ENCODE measurements around the gene LIMD2. TPM values are rescaled to one million over a fixed set of nuclear protein-coding genes. Genes with fewer than 3 reads are reported as not detected.

LIMD2 gene
- total and polyA plus RNA-seq, 2 of the 8 experiments (the other 6 are each of a cell fraction or from before 2014, with no cell fraction given): 72.0 to 77.2 TPM

DNA sequence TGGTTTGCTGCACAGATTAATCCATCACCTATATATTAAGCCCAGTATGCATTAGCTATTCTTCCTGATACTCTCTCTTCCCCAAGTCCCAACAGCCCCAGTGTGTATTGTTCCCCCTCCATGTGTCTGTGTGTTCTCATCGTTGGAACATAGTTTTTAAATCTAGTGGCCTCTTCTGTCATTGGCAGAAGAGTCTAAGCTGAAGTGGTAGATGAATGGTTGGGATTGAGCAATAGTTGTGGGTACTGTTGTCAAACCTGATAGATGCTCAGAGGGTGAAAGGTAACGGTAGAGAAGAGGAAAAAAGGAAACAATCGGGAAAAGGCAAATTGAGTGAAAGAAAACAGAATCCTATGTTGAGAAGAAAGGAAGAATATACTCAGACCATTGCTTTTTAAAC lies 47.8 kb downstream of the LIMD2 start:
- no peak overlapping the region for H3K4ac ChIP-seq (replicated peaks; ENCODE audit: insufficient read length, low read depth, low read length)
- no peaks in the 10 kb centered on the region for H4K20me1 ChIP-seq (replicated peaks in 1 of 2; ENCODE audit: control insufficient read depth in 1 of 2, insufficient read depth in 2 of 2, low read length in 2 of 2)
- no peak overlapping the region for H3K14ac ChIP-seq (ENCODE audit: insufficient read length)
- H3K56ac ChIP-seq (replicated peaks; ENCODE audit: insufficient read length, low read depth, low read length): no peak overlapping the region
- no peak for DNase-seq (ENCODE audit: low read depth in 1 of 2, low spot score in 2 of 2)
- no peak overlapping the region for H2AFZ ChIP-seq (ENCODE audit: low read length)
- H3K23me2 ChIP-seq (ENCODE audit: low read depth, low read length): no peaks in the 10 kb centered on the region
- H3K79me1 ChIP-seq (ENCODE audit: low read depth, low read length): no peaks in the 10 kb centered on the region; the same call in 1 of the 2 replicates
- no peaks in the 10 kb centered on the region for H3K27me3 ChIP-seq (replicated peaks in 1 of 4; ENCODE audit: control insufficient read depth in 3 of 4, extremely low read depth in 1 of 4, insufficient read depth in 3 of 4, low read length in 3 of 4)
- ChIA-PET POLR2A (ENCODE audit: partially characterized antibody) (no interaction called here), CTCF (ENCODE audit: partially characterized antibody) (no interaction called here)
- no peak overlapping the region for H4K8ac ChIP-seq (ENCODE audit: extremely low read depth, insufficient read depth, low read length)
- no peak overlapping the region for H3K4me2 ChIP-seq (ENCODE audit: insufficient read depth in 1 of 2, low read depth in 2 of 2, low read length in 2 of 2)
- H4K91ac ChIP-seq (replicated peaks; ENCODE audit: insufficient read length, low read length): no peak overlapping the region
- H4K5ac ChIP-seq (ENCODE audit: insufficient read length, low read depth, low read length): no peak overlapping the region
- FAIRE-seq: no peak
- 89% methylated on average over 3 of the region's 3 CpGs; no CpG with 5 or more reads in 1 of the 2 experiments for WGBS, 2 experiments (ENCODE audit: extremely low coverage in 1 of 2, insufficient coverage in 1 of 2, insufficient read length in 1 of 2, insufficient replicate concordance in 2 of 2, low coverage in 1 of 2, low lambda C conversion rate in 2 of 2, missing lambda C conversion rate in 1 of 2)
- H3K23ac ChIP-seq (ENCODE audit: insufficient read length): no peak overlapping the region
- peaks cover 0 to 8% (median 4%) of the 10 kb centered on the region in 4 experiments; a peak in 5 of 8 replicates for H3K36me3 ChIP-seq (ENCODE audit: control insufficient read depth in 2 of 4, insufficient read depth in 4 of 4, low read length in 3 of 4)
- H3K4me3 ChIP-seq (ENCODE audit: extremely low read depth in 1 of 4, insufficient read depth in 2 of 4, low read depth in 3 of 4, low read length in 4 of 4): no peak overlapping the region
- H3K18ac ChIP-seq (ENCODE audit: extremely low read depth, low read length): no peak overlapping the region
- no peak overlapping the region for H2BK12ac ChIP-seq (ENCODE audit: low read depth, low read length)
- H3K9me3 ChIP-seq (ENCODE audit: insufficient read depth in 2 of 2, low read depth in 1 of 2, low read length in 1 of 2): no peaks in the 10 kb centered on the region
- H2BK20ac ChIP-seq (ENCODE audit: low read length): no peak overlapping the region
- no peaks in the 10 kb centered on the region for H3K79me2 ChIP-seq (ENCODE audit: control insufficient read depth in 1 of 2, insufficient read depth in 2 of 2, low read length in 2 of 2)
- H2AK5ac ChIP-seq (ENCODE audit: low read depth, low read length): no peak overlapping the region
- H3K4me1 ChIP-seq (replicated peaks in 1 of 4; ENCODE audit: control insufficient read depth in 3 of 4, insufficient read depth in 4 of 4, low read length in 3 of 4): peaks cover 0 to 9% (median 1%) of the 10 kb centered on the region in 4 experiments; a peak in 1 of 7 replicates
- H3K27ac ChIP-seq (ENCODE audit: low read depth, low read length): no peak overlapping the region
- H3K9ac ChIP-seq (replicated peaks in 1 of 4; ENCODE audit: extremely low read depth in 1 of 4, low read depth in 3 of 4, low read length in 3 of 4): no peak overlapping the region
- no peak overlapping the region for H2BK120ac ChIP-seq (replicated peaks; ENCODE audit: low read depth, low read length)
- no peak overlapping the region for H2BK5ac ChIP-seq (ENCODE audit: low read depth, low read length)
- TF ChIP-seq KDM4A (IDR thresholded peaks at IDR 0.05; ENCODE audit: low read depth, low read length, severe bottlenecking) (no peak), KDM5A (IDR thresholded peaks at IDR 0.05; ENCODE audit: low read length) (no peak), POLR2A (IDR thresholded peaks at IDR 0.05; ENCODE audit: control extremely low read depth in 1 of 2, low read depth in 2 of 2, low read length in 2 of 2) (no peak), SAP30 (IDR thresholded peaks at IDR 0.05; ENCODE audit: insufficient read depth, insufficient replicate concordance, low read length) (no peak), SP2 (IDR thresholded peaks at IDR 0.05; ENCODE audit: low read length) (no peak), RAD21 (IDR thresholded peaks at IDR 0.05 in 1 of 2, conservative IDR thresholded peaks at IDR 0.05 in 1 of 2; ENCODE audit: low read depth in 2 of 2, low read length in 2 of 2) (no peak), POLR2AphosphoS5 (IDR thresholded peaks at IDR 0.05; ENCODE audit: low read depth, low read length) (no peak), NANOG (IDR thresholded peaks at IDR 0.05; ENCODE audit: insufficient read depth, low read depth, low read length, poor library complexity, severe bottlenecking) (no peak), HDAC6 (IDR thresholded peaks at IDR 0.05; ENCODE audit: low read depth, low read length) (no peak), HDAC2 (IDR thresholded peaks at IDR 0.05; ENCODE audit: borderline replicate concordance in 1 of 2, low read depth in 2 of 2, low read length in 2 of 2) (no peak), TBP (IDR thresholded peaks at IDR 0.05; ENCODE audit: low read depth, low read length) (no peak), EZH2 (IDR thresholded peaks at IDR 0.05; ENCODE audit: low read depth, low read length, severe bottlenecking) (no peak)
- TF ChIP-seq, protein P1, sequence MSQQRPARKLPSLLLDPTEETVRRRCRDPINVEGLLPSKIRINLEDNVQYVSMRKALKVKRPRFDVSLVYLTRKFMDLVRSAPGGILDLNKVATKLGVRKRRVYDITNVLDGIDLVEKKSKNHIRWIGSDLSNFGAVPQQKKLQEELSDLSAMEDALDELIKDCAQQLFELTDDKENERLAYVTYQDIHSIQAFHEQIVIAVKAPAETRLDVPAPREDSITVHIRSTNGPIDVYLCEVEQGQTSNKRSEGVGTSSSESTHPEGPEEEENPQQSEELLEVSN (IDR thresholded peaks at IDR 0.05): no peak
- H2BK15ac ChIP-seq (ENCODE audit: low read length): no peak overlapping the region
